Measurements from ENCODE around the gene DOHH.

DOHH gene

DNA sequence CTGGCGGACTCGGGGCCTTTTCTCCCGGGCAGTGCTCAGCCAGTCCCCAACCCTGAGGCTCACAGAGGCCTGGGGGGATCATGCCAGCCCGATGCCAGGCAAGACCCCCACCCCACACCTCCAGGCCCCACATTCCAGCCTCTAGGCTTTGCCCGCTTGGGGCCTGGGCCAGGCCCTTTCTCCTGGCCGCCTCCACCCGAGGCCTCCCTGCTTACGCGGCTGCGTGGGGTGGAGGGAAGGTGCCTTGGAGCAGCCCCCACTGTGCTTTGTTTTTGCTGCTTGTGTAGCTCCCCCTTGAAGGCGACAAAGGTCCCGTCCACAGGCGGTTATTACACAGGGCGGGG is 58.5 kb downstream of the DOHH start:
- TF ChIP-seq, protein P1, sequence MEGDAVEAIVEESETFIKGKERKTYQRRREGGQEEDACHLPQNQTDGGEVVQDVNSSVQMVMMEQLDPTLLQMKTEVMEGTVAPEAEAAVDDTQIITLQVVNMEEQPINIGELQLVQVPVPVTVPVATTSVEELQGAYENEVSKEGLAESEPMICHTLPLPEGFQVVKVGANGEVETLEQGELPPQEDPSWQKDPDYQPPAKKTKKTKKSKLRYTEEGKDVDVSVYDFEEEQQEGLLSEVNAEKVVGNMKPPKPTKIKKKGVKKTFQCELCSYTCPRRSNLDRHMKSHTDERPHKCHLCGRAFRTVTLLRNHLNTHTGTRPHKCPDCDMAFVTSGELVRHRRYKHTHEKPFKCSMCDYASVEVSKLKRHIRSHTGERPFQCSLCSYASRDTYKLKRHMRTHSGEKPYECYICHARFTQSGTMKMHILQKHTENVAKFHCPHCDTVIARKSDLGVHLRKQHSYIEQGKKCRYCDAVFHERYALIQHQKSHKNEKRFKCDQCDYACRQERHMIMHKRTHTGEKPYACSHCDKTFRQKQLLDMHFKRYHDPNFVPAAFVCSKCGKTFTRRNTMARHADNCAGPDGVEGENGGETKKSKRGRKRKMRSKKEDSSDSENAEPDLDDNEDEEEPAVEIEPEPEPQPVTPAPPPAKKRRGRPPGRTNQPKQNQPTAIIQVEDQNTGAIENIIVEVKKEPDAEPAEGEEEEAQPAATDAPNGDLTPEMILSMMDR (IDR thresholded peaks at IDR 0.05; ENCODE audit: extremely low read depth, insufficient read depth, missing control alignments), result no peak
- DNase-seq (ENCODE audit: low spot score), result no peak
- in situ Hi-C loops (cut with MboI; ENCODE audit: low pct_unique_long_range_greater_than_20kb, low sequenced_read_pairs, unreplicated experiment), result no loop called here

DNA sequence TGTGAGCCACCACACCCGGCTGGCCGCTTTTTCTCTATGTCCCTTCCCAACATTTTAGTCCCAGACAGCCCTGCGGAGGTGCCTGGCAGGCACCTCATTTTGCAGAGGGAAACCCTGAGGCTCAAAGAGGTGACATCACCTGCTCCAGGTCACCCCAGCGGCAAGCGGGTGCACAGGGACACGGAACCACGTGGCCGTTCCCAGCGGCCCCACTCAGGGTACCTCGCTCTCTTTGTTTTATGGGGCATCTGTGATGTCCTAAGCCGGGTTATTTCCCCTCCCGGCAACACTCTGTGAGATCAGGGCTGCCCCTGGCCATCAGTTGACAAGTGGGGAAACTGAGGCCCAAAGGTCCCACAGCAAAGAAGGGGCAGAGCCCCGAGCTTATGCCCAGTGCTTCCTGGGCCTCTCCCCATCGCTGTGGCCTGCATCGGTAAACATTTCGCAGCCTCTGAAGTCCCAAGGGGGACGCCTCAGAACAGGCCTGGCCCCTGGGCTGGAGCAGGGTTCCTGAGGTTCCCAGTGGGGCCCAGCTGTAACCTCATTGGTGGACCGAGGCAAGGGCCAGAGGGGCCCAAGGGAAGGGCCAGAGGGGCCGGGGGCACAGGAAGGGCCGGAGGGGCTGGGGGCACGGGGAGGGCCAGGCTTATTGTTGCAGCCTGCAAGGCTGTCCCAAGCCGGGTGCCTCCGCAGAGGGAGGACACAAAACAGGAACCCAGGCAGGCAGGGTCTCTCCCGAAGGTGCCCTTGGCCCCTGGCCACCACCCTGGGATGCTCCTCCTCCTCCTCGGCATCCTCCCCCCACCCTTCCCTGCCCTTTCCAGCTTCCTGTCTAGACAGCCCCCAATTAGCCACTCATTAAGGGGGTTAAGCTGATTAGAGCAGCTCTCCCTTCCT is 59.1 kb downstream of the DOHH start:
- no peak for DNase-seq (ENCODE audit: low spot score)
- in situ Hi-C loops (cut with MboI; ENCODE audit: low pct_unique_long_range_greater_than_20kb, low sequenced_read_pairs, unreplicated experiment), result no loop called here
- TF ChIP-seq, protein P1 (IDR thresholded peaks at IDR 0.05; ENCODE audit: extremely low read depth, insufficient read depth, missing control alignments), result no peak
